ENCODE results near the gene TMEM176B.

The TMEM176B gene

DNA sequence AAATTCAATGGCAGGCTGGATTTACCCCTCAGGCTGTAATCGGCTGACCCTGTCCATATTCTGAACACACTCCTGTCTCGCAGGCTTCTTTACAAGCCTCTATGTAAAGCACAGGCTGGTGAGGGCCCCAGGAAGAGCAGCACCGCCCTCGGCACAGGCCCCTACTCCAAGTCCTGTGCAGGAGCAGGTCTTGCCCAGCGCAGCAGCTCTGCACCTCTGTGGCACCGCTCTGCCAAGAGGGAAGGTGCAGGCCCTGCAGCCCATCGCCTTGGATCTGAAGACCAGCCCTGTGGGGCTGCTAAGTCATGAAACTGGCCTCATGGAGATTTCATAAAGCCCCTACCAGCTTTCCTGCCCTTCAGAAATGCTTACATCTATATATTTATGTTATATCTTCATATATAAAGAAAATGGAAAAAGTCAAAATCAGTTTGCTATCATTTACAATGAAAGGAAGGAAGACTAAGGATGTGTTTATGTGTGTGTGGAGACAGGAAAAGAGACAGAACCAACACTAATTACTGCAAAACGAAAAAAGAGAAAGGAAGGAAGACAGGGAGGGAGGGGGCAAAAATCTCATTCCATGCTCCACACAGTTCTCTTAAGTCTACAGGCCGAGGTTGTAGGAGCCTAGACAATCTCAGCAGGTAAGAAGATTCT lies 9.6 kb downstream of the TMEM176B start:
- no peak for DNase-seq (ENCODE audit: low read depth)
- TF ChIP-seq, protein P1, sequence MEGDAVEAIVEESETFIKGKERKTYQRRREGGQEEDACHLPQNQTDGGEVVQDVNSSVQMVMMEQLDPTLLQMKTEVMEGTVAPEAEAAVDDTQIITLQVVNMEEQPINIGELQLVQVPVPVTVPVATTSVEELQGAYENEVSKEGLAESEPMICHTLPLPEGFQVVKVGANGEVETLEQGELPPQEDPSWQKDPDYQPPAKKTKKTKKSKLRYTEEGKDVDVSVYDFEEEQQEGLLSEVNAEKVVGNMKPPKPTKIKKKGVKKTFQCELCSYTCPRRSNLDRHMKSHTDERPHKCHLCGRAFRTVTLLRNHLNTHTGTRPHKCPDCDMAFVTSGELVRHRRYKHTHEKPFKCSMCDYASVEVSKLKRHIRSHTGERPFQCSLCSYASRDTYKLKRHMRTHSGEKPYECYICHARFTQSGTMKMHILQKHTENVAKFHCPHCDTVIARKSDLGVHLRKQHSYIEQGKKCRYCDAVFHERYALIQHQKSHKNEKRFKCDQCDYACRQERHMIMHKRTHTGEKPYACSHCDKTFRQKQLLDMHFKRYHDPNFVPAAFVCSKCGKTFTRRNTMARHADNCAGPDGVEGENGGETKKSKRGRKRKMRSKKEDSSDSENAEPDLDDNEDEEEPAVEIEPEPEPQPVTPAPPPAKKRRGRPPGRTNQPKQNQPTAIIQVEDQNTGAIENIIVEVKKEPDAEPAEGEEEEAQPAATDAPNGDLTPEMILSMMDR (conservative IDR thresholded peaks at IDR 0.05; ENCODE audit: low read length): no peak
- no peak overlapping the region for H3K4me3 ChIP-seq (ENCODE audit: low read length)

DNA sequence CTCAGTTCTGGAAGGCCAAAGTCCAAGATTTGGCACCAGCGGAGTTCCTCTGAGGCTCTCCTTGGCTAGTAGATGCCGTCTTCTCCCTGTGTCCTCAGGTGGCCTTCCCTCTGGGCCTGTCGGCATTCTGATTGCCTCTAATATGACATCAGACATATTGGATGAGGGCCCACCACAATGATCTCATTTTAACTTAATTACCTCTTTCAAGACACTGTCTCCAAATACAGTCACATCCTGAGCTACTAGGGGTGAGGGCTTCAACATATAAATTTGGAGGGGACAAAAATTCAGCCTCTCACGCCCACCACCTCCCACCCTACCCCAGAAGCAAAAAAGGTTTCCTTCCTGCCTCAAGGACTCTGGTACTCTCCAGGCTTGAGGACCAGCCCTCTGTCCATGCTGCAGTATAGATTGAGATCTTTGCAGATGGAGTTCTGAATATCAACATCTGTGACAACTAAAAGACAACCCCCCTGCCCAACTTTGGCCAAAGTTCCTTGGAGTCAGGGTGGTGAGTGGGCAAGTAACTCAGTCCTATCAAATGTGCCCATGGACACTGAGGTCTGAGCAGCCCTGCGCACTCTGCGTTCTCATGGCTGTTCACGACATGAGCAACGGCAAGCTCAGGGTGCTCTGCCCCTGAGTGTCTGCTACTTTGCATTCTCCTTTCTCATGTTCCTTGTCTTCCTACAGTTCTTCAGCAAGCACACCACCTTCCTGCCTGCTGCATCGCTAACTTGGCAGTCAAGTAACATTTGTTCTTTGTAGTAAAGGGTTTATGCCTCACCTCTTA lies 11.5 kb downstream of the TMEM176B start:
- DNase-seq (ENCODE audit: low read depth): peak; percentile 64
- no peak overlapping the region for H3K4me3 ChIP-seq (ENCODE audit: low read length)
- TF ChIP-seq, protein P1 (conservative IDR thresholded peaks at IDR 0.05; ENCODE audit: low read length): no peak

DNA sequence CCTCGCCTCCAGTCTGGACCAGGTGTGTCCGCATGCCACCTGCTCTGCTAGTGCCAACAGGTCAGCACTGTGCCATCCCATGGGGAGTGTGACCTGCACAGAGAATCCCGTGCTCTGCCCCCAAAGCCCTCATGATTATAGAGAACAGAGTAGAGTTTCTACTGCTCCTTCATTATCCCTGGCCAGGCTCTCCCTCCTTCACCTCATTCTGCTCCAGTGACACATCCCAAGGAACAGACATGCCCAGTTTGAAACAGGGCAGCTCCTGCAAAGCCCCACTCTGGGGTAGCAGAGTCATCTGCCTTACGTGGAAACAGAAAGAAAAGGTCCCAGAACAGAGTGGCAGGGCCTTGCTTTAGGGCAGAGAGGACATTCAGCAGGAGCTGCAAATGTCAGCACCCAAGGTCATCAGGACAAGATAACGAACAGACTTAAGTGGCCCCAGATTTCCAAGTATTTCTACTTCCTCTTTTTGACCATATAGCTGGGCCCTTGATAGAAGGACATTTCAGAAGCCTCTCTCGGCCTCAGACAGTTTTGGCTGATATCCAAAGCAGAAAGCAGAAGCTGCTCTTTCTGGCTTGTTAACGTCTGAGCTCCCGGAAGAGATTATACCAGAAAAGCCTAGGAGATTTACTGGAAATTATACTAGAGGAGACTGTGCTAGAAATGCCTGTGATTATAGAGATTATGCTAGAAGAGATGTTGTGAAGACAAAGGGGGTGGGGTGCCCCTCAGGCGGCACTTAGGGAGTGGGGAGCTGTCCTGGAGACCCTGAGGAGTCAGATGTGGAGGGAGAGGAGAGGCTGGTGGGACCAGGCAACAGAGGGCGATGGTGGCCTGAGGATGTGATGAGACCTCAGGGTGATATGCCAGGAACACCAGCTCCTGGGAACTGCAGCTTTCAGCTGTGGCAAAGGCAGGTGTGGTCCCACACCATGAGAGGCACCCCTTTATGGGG lies 12.6 kb downstream of the TMEM176B start:
- no peak overlapping the region for H3K4me3 ChIP-seq (ENCODE audit: low read length)
- DNase-seq (ENCODE audit: low read depth): peak; percentile 14
- TF ChIP-seq, protein P1 (conservative IDR thresholded peaks at IDR 0.05; ENCODE audit: low read length): no peak

DNA sequence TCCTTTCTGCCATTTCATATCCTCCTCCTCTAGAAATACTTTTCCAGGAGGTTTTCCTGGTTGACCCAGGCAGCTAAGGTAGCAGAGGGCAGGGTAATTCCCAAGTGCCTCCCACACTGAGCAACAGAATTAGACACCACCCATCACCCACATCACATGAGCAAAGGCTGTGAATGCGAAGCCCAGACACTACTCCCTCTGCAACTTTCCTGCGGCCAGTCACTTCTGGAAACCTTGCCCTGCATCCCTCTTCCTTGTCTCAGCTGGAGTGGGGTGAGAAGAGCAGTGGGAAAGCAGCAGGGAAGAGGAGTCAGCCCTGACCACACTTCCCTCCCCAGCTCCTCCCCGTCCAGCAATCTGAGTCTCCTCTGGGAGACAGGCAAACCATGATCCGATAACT lies 15.2 kb downstream of the TMEM176B start:
- TF ChIP-seq, protein P1 (conservative IDR thresholded peaks at IDR 0.05; ENCODE audit: low read length): no peak
- no peak for DNase-seq (ENCODE audit: low read depth)
- no peak overlapping the region for H3K4me3 ChIP-seq (ENCODE audit: low read length)

DNA sequence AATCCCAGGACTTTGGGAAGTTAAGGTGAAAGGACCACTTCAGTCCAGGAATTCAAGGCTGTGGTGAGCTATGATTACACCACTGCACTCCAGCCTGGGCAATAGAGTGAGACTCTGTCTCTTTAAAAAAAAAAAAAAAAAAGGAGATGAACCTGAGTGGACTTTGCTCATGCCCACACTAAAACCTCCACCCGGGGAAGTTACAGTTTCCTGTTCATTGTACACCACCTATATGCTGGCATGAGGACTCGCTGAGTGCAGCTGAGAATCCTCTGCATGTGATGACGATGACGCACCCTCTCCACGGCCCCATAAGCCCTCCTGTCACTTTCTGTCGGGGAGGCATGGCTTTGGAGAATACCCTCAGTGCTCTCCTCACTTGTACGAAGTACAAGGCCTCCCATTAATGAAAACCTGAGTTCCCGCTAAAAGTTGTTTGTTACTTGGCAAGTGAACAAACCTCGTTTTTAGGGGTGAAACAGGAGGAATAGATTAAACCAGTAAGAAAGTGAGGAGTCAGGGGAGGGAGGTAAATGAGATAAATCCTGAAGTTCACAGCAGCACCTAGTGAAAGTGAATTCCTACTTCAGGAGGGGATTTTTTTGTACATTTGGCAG lies 15.9 kb downstream of the TMEM176B start:
- no peak for DNase-seq (ENCODE audit: low read depth)
- H3K4me3 ChIP-seq (ENCODE audit: low read length): no peak overlapping the region
- TF ChIP-seq, protein P1 (conservative IDR thresholded peaks at IDR 0.05; ENCODE audit: low read length): no peak

DNA sequence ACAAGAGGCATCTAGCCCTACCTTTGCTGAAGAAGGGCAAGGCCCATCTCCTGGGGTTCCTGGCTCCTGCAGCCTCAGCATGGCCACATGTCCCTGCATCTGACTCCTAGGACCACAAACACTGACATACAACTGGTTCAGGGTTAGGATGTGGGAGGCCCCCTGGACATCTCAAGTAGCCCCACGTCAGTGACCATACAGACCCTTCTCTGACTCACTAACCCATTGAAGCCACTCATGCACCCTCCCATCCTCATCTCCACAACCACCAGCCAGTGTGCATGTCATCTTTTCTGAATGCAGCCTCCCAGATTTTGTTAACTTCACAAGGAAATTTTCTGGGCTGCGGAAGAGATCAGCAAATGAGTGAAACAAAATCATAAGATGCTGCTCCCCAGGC lies 18.2 kb downstream of the TMEM176B start:
- H3K4me3 ChIP-seq (ENCODE audit: low read length): no peak overlapping the region
- TF ChIP-seq, protein P1 (conservative IDR thresholded peaks at IDR 0.05; ENCODE audit: low read length): no peak
- DNase-seq (ENCODE audit: low read depth): no peak
